Measurements from ENCODE around the gene TMEM39A.

DNA sequence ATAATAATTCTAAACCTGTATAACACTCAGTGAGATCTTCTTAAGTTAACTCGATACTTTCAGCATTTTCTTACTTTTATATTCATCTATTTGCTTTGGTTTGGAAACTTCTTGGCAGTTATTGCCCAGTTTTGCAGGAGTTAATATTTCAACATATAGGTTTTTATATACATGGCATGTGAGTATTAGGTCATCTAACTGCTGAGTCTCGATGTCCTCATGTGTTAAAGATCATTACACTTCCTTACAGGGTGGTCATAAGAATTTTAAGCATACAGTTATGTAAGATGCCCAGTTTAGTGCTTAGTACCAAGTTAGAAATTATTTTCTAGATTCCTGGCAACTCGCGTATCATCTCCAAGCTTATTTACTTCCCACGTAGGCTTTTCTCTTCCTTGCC lies 62.9 kb downstream of the TMEM39A start:
- TF ChIP-seq, protein P1, sequence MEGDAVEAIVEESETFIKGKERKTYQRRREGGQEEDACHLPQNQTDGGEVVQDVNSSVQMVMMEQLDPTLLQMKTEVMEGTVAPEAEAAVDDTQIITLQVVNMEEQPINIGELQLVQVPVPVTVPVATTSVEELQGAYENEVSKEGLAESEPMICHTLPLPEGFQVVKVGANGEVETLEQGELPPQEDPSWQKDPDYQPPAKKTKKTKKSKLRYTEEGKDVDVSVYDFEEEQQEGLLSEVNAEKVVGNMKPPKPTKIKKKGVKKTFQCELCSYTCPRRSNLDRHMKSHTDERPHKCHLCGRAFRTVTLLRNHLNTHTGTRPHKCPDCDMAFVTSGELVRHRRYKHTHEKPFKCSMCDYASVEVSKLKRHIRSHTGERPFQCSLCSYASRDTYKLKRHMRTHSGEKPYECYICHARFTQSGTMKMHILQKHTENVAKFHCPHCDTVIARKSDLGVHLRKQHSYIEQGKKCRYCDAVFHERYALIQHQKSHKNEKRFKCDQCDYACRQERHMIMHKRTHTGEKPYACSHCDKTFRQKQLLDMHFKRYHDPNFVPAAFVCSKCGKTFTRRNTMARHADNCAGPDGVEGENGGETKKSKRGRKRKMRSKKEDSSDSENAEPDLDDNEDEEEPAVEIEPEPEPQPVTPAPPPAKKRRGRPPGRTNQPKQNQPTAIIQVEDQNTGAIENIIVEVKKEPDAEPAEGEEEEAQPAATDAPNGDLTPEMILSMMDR (IDR thresholded peaks at IDR 0.05): no peak
- TF ChIP-seq EZH2 (IDR thresholded peaks at IDR 0.05; ENCODE audit: borderline replicate concordance, insufficient read depth, low read depth, low read length, poor library complexity, severe bottlenecking): no peak
